Fibroblast of pulmonary artery (primary cell): ENCODE measurements around the gene SCAMP1.

Experiments used
- DNase-seq: peaks from one replicate; pipeline ENCODE4 v3.0.0-alpha.2; 2010; ENCODE audit warnings: low read depth
- H3K4me3 ChIP-seq: replicated peaks from 2 replicates; pipeline ENCODE4 v1.5.1; 2011; ENCODE audit warnings: low read depth, mild to moderate bottlenecking, control low read depth, low read length, moderate library complexity
- TF ChIP-seq, protein P1 (sequence below): IDR thresholded peaks from 2 replicates; pipeline ENCODE4 v1.5.1; 2011; ENCODE audit warnings: mild to moderate bottlenecking, control low read depth, low read length, inconsistent platforms; ENCODE audit errors: missing control alignments

Gene SCAMP1

DNA sequence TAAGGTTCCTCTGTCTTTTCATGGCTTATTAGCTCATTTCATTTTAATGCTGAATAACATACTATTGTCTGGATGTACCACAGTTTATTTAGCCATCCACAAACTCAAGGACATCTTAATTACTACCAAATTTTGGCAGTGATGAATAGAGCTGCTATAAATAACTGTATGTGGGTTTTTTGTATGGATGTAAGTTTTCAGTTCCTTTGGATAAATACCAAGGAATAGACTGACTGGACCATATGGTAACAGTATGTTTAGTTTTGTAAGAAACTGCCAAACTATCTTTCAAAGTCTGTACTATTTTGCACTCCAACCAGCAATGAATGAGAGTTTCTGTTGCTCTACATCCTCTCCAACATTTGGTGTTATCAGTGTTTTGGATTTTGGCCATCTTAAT is 38.7 kb downstream of the SCAMP1 start:
- TF ChIP-seq, protein P1, sequence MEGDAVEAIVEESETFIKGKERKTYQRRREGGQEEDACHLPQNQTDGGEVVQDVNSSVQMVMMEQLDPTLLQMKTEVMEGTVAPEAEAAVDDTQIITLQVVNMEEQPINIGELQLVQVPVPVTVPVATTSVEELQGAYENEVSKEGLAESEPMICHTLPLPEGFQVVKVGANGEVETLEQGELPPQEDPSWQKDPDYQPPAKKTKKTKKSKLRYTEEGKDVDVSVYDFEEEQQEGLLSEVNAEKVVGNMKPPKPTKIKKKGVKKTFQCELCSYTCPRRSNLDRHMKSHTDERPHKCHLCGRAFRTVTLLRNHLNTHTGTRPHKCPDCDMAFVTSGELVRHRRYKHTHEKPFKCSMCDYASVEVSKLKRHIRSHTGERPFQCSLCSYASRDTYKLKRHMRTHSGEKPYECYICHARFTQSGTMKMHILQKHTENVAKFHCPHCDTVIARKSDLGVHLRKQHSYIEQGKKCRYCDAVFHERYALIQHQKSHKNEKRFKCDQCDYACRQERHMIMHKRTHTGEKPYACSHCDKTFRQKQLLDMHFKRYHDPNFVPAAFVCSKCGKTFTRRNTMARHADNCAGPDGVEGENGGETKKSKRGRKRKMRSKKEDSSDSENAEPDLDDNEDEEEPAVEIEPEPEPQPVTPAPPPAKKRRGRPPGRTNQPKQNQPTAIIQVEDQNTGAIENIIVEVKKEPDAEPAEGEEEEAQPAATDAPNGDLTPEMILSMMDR, result no peak
- no peak overlapping the region for H3K4me3 ChIP-seq
- peak; percentile 6 for DNase-seq

DNA sequence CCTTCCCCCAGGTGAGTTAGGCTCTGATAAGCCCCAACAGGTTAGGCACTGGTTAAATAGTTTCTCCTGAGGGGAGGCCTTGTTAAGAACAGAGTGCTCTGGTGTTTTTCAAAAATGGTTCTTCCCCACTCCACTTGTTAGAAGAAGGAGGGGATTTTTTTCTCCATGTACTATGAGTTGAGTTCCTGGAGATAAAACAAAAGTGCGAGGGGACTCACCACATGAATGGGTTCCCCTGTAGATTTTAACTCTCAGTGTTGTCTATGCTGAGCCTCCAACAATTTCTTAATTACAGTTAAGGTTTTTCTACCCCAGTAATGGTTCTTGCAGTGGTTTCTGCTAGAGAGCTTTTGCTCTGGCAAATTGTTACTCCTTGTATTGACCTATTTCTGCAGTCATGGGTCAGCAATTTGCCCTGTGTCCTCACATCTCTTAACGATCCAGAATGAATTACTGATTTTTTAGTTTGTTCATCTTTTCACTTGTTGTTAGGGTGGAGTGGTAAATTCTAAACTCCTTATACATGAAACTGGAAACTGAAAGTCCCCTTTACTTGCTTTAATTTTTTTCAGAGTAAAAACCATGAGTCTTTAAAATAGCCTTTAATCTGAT is 44.4 kb downstream of the SCAMP1 start:
- TF ChIP-seq, protein P1, result no peak
- no peak overlapping the region for H3K4me3 ChIP-seq
- DNase-seq, result no peak

DNA sequence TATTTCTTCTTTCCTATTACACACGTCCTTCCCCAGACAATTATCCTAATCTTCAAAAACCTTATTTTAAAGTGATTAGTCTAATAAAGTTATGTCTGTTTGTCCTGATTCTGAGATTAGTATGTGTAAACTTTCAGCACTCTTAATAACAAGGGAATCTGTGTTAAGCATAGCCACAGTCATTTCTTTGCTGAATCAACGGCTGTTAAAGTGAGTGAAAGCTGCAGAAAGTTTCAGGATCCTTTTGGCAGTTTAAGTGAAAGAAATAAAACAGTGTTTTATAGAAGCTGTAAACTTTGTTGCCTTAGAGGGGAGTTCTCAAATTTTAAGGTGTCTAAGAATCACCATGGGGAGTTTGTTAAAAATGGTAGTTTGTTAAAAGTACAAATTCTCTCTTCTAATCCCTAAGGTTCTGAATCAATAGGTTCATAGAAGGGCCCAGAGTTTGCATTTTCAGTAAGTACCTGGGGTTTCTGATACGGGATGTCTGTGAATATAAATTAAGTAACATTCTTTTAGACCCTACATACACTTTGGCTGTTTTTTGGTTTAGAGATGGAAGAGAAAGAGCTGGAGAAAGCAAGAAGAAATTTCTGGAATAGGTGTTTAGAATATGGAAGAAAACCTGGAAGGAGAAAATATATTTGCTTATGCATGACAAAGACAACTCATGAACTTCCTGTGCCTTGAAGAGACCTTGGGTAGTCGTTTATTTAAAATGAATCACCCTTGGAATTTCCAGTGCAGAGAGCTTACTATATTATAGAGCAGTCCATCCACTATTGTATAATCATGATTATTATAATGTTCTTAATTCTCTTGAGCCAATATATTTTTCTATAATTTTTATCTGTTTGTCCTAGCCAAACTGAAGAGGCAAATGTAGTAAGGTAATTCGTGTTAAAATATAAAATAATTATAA is 45.7 kb downstream of the SCAMP1 start:
- H3K4me3 ChIP-seq, result no peak overlapping the region
- DNase-seq, result peak; percentile 45
- TF ChIP-seq, protein P1, result no peak

DNA sequence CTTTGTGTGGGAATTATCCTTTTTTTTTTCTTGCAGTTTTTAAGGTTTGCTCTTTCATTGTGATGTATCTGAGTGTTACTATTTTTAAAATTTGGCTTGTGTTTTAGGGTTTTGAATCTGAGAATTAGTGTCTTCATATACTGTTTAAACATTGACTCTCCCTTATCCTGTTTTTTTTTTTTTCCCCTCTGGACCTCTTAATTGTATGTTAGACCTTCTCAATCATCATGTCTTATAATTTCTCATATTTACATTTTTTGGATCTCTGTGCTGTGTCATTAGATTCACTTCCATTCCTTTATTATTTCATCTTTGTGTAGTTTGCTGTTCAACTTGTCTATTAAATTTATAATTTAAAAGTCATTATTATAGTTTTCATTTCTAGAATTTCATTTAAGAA is 47.0 kb downstream of the SCAMP1 start:
- no peak for DNase-seq
- TF ChIP-seq, protein P1, result no peak
- no peak overlapping the region for H3K4me3 ChIP-seq

DNA sequence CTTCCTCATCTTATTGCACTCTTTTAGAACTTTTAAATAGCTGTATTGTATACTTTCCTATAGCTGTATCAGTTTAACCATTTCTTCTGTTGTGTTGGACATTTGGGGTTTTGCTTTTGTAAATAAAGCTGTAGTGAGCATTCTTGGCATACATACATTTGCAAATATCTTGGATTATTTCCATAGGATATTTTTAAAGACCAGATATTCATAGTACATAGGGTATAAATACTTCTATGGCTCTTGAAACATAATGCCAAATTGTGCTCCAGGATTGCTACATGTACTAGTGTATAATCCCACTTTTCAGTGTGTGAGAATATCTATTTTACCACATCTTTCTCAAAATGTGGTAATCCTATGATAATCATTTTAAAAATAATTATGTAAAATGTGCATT is 51.2 kb downstream of the SCAMP1 start:
- DNase-seq, result no peak
- H3K4me3 ChIP-seq, result no peak overlapping the region
- TF ChIP-seq, protein P1, result no peak

DNA sequence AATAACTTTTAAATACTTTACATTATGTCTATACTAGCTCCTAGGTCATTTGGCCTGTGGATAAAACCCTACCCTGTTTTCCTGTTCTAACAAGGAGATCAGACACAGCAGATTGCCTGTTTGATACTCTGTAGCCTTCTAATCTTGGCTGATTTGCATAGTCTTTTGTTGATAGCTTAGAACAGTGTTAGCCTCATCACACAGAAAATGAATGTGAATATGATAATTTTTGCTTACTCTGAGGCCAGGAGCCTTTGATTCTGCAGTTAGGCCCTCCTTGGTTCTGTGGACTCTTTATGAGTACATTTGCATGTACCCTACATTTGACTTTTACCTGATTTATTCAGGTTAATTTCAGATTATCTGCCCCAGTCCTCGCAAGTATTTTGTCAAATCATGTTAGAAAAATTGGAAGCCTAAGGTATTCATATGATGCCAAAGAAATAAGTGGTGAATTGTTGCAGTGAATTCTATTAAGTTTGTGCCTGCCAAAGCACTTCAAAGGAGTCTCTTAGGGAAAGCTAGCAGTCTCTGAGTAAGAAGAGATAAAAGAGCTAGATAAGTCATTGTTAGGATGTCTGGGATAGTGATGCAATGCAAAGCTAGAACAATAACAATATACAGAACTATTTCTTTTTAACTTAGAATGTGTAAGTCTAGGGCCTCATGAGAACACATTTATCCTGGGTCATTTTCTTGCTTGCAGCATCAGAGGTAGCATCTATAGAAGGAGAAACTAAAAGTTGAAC is 56.4 kb downstream of the SCAMP1 start:
- DNase-seq, result peak; percentile 86
- TF ChIP-seq, protein P1, result no peak
- no peak overlapping the region for H3K4me3 ChIP-seq
